Measurements from ENCODE around the gene CACNA1F.

CACNA1F gene

GRCh38 chrX:49227726-49228125 is 5.4 kb downstream of the CACNA1F start:
- no peak for ATAC-seq
- TF ChIP-seq OSR1 (CRISPR knock-in tag; IDR thresholded peaks at IDR 0.05) (no peak), ZFP3 (CRISPR knock-in tag; IDR thresholded peaks at IDR 0.05) (peak; percentile 92)

- no peak for ATAC-seq
- TF ChIP-seq BACH2 (CRISPR knock-in tag; IDR thresholded peaks at IDR 0.05; ENCODE audit: borderline replicate concordance) (no peak), ZNF8 (CRISPR knock-in tag; IDR thresholded peaks at IDR 0.05) (no peak), RARB (CRISPR knock-in tag; IDR thresholded peaks at IDR 0.05) (no peak), ISL1 (CRISPR knock-in tag; IDR thresholded peaks at IDR 0.05) (no peak), TSHZ2 (CRISPR knock-in tag; IDR thresholded peaks at IDR 0.05) (no peak), PATZ1 (CRISPR knock-in tag; IDR thresholded peaks at IDR 0.05; ENCODE audit: borderline replicate concordance) (no peak), CSDC2 (CRISPR knock-in tag; IDR thresholded peaks at IDR 0.05) (no peak), POU6F1 (CRISPR knock-in tag; IDR thresholded peaks at IDR 0.05; ENCODE audit: borderline replicate concordance, low read depth) (no peak), TOX (CRISPR knock-in tag; IDR thresholded peaks at IDR 0.05; ENCODE audit: borderline replicate concordance) (no peak), TCF4 (CRISPR knock-in tag; IDR thresholded peaks at IDR 0.05; ENCODE audit: borderline replicate concordance) (no peak), ZNF565 (CRISPR knock-in tag; conservative IDR thresholded peaks at IDR 0.05; ENCODE audit: low read depth) (no peak), ESRRG (CRISPR knock-in tag; IDR thresholded peaks at IDR 0.05) (no peak), GLIS3 (CRISPR knock-in tag; IDR thresholded peaks at IDR 0.05) (no peak), ZFP30 (CRISPR knock-in tag; IDR thresholded peaks at IDR 0.05) (no peak), CREB5 (CRISPR knock-in tag; IDR thresholded peaks at IDR 0.05; ENCODE audit: low read depth) (no peak), ARNTL (CRISPR knock-in tag; IDR thresholded peaks at IDR 0.05; ENCODE audit: borderline replicate concordance, low read depth) (no peak)
Measured at GRCh38 chrX:49226946-49227345, 6.2 kb downstream of the CACNA1F start.

GRCh38 chrX:49225858-49226257 is 7.3 kb downstream of the CACNA1F start:
- TF ChIP-seq ZNF8 (CRISPR knock-in tag; IDR thresholded peaks at IDR 0.05) = no peak
- no peak for TF ChIP-seq ZNF565 (CRISPR knock-in tag; conservative IDR thresholded peaks at IDR 0.05; ENCODE audit: low read depth)
- no peak for TF ChIP-seq TCF4 (CRISPR knock-in tag; IDR thresholded peaks at IDR 0.05; ENCODE audit: borderline replicate concordance)
- TF ChIP-seq RARB (CRISPR knock-in tag; IDR thresholded peaks at IDR 0.05) = no peak
- TF ChIP-seq PATZ1 (CRISPR knock-in tag; IDR thresholded peaks at IDR 0.05; ENCODE audit: borderline replicate concordance) = no peak
- no peak for TF ChIP-seq TSHZ2 (CRISPR knock-in tag; IDR thresholded peaks at IDR 0.05)
- TF ChIP-seq BACH2 (CRISPR knock-in tag; IDR thresholded peaks at IDR 0.05; ENCODE audit: borderline replicate concordance) = no peak
- no peak for TF ChIP-seq SNAI2 (CRISPR knock-in tag; IDR thresholded peaks at IDR 0.05)
- TF ChIP-seq CSRNP3 (CRISPR knock-in tag; IDR thresholded peaks at IDR 0.05) = no peak
- TF ChIP-seq GLIS3 (CRISPR knock-in tag; IDR thresholded peaks at IDR 0.05) = no peak
- no peak for TF ChIP-seq ZFP30 (CRISPR knock-in tag; IDR thresholded peaks at IDR 0.05)
- TF ChIP-seq ZC3H10 (CRISPR knock-in tag; IDR thresholded peaks at IDR 0.05) = no peak
- ATAC-seq = no peak

Data from SK-N-SH treated with all-trans-retinoic acid at 6 μM for 48 hours (cell line).